AG20443 (cell line): ENCODE results near the gene FNDC11.

ENCODE experiments used
- DNase-seq: peaks from one replicate; pipeline ENCODE4 v3.0.0; 2012; ENCODE audit warnings: low spot score, mixed read lengths

FNDC11 gene

DNA sequence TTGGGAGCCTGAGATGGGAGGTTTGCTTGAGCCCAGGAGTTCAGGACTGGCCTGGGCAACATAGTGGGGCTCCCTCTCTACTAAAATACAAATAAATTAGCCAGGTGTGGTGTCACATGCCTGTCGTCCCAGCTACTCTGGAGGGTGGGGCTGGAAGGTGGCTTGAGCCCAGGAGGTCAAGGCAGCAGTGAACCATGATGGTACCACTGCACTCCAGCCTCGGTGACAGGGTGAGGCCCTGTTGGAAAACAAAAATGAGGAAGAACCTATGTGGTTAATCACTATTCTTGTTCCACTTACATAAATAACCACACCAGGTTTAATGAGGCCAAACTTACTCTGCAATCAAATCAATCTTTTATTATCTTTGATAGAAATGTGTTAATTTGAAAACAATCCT, 28.0 kb upstream of the FNDC11 start:
- DNase-seq: no peak

GRCh38 chr20:63527184-63527583, 26.8 kb upstream of the FNDC11 start:
- DNase-seq: no peak

- DNase-seq: no peak
Measured at GRCh38 chr20:63529180-63529860, 24.6 kb upstream of the FNDC11 start.

DNA sequence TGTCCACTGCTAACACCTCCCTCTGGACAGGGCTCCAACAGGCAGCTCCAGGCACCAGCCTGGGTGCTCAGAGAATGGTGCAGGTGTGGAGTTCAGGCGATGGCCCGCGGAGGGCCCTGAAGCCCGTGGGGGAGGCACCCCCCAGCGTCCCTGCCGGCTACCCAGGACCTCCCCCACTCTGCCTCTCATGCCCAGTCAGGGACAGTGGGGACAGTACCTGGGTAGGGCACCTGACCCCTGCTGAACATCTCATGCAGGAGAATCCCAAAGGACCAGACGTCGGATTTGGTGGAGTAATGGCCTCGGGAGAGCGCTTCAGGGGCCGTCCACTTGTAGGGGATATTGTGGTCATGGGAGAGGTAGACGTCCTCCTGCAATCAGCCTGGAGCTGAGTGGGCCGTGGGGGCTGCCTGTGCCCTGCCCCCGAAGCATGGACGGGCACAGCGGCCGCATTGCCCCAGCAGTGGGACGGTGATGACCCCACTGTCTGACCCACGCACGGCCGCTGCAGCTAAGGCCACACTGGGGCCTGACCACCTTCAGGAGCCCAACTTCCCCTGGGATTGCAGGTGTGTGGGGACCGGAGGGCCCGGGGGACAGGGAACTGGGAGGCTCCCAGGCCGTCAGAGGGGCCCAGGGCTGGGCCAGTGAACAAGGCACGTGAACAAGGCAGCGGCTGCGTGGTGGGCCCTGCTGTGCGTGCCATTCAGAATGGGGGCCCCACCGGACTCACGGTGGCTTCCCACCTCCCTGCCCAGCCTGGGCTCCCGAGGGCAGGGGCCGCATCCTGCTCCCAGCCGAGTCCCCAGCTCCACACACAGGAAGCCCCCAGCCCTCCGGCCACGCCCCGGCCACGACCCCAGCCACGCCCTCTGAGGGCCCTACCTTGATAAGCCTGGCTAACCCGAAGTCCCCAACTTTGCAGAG, 23.8 kb upstream of the FNDC11 start:
- DNase-seq: no peak

DNA sequence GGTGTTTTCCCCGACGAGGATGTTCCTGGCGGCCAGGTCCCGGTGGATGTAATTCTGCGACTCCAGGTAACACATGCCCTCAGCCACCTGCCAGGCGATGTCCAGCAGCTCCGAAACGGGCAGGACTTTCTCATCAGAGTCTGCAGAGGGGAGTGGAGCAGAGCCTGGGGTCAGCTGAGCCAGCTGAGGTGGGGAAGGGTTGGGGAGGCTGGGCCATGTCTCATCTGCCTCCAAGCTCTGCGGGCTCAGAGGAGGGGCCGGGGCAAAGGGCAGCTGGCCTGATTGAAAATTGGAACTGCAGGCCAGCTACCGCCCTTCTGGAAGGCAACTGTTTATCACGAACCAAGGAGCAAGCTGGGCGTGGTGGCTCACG, 23.2 kb upstream of the FNDC11 start:
- no peak for DNase-seq

GRCh38 chr20:63531686-63532448, 22.1 kb upstream of the FNDC11 start:
- no peak for DNase-seq

DNA sequence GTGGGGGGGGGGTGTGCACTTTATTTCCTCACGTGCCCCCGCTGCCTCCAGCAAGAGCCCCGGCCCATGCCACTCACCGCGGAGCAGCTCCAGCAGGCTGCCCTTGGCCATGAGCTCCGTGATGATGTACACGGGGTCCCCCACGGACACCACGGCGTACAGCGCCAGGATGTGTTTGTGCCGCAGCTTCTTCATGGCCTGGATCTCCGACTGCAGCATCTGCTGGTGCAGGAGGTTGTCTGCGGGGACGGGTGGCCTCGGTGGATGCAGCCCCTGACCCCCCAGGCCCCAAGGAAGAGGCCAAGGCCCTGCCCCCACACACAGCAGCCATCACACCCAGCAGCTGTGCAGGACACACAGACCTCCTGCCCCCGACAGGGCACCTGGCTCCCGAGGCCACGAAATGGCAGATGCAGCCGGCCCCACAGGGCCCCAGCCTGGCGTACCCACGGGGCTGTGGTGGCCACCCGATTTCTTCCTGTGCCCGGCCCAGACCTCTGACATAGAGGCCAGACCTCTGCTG, 21.4 kb upstream of the FNDC11 start:
- no peak for DNase-seq

DNA sequence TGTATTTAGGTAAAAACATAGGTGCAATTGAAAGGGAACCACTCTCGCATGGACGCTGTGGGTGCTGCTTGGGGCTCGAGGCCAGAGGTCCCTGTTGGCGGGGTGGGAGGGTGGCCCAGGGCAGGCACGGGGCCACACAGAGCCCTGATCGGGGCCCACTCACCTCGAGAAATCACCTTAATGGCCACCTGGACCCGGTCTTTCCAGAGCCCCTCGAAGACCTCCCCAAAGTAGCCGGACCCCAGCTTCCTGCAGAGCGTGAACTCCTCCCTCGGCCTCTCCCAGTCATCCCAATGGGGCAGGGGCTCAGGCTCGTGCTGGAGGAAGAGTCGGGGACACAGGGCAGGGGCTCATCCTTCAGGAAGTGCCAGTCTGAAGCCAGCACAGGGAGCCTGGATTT, 20.6 kb upstream of the FNDC11 start:
- DNase-seq: no peak

- DNase-seq: no peak
Measured at GRCh38 chr20:63533871-63534393, 20.0 kb upstream of the FNDC11 start.

DNA sequence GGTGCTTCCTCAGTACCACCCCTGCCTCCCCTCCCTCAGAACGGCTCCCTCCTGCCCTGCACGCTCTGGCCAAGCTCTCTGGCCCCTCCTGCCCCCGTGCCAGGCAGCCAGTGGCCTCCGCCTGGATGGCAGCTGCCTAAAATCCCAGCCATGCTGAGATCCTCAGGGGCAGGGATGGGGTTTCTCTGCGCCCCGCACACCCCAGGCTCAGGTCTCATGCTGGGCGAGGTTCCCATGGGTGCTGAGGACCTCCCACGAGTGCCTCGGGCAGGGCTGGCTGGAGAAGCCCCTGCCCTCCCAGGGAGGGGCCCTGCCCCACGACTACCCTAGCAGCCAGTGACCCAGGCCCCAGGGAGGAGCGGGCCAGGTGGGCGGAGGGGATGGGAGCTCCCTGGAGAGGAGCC, 19.5 kb upstream of the FNDC11 start:
- DNase-seq: no peak

DNA sequence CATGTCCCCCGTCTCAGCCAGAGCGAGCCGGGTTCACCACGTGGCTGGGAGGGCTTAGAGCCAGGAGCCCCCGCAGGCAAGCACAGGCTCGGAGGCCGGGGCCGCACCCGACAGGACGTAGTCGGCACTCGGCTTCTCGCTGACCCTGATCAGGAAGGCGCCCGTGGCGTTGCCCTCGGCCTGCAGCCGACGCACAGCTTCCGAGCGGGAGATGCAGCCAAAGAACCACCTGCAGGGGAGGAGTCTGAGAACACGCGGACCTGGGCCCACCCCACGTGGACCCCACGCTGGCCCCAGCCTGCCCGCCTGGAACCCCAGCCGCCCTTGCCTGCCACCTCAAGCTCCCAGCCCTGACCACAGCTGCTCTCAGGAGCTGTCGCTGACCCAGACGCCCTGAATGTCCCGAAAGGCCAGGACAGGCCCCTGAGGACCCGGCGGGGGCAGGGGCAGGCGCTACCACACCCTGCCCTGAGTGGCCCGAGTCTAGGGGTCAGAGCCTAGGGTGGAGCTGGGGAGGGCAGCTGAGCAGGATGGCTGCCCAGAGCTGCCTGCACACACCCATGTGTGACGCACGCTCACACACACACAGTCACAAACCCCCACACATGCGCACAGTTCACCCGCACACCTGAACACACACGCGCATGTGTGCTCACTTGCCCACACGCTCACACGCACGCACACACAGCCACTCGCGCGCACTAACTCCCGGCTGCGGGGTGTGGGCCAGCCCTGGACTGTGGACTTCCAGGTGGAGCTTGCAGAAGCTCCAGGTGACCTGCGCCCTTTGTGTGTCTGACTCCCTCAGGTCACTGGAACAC, 18.9 kb upstream of the FNDC11 start:
- peak; percentile 72 for DNase-seq

DNA sequence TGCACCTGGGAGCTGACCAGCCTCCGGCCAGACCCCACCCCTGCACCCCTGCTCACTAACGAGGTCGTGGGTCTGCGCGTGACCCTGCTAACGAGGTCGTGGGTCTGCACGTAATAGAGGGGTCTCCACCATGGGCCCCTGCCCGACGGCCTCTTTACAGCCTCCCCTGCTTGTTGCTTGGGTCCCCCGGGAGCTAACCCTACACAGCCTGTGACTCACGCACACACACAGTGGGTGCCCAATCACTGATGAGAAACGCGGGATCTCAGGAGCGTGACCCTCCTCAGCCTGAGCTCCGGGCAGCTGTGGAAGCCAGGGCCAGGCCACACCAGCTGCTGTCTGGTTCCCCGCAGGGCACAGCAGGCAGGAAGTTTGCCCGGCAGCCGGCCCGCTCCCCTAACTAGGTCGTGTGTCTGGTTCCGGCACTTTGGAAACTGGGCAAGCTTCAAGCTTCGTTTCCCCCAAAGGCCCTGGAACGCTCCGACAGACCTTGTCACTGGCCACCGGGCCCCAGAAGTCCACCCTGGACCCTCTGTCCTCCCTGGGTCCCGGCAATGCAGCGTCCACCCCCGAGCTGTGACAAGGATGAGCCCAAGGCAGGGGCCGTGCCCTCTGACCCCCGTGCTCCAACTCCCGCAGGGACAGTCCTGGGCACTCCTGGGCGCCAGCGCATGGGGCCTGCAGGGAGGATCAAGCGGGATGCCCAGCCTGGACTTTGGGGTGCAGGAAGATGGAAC, 17.6 kb upstream of the FNDC11 start:
- DNase-seq: peak; percentile 62

DNA sequence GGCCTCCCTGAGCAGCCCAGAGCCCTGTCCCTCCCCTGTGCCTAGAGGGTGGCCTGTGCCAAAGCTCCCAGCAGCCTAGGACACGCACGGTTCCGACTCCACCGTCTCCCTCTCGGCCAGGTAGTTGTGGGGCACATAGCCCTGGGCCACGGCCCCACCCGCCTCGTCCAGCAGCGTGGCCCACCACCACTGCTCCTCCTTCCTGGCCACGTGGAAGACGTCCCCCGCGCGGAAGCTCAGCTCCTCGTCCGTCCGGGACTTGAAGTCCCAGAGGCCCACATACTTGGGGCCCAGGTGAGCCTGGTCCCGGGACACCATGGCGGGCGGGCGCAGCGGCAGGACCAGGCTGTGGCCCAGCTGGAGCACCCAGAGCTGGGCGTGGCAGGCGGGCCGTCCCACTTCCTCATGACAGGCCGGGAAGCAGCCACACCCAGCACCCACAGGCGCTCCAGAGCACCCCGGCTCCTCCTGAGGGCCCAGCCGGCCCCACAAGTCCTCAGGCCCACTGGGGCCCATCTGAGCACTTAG, 16.9 kb upstream of the FNDC11 start, which contains the start of gene PTK6:
PTK6 (minus strand) TSS at position 380 of the 528 bp plus-strand sequence; CDS start at position 318, 62 bp downstream.
- no peak for DNase-seq

- peak; percentile 94 for DNase-seq
Measured at GRCh38 chr20:63537525-63538203, 16.3 kb upstream of the FNDC11 start.

- no peak for DNase-seq
Measured at GRCh38 chr20:63538204-63539091, 15.5 kb upstream of the FNDC11 start.

GRCh38 chr20:63539092-63539430, 14.9 kb upstream of the FNDC11 start:
- no peak for DNase-seq

GRCh38 chr20:63539441-63540370, 14.3 kb upstream of the FNDC11 start:
- DNase-seq: no peak
